Erythroblast (primary cell): ENCODE data around the gene CREM.

Experiments used
- GATA1 ChIP-seq: IDR thresholded peaks from 2 replicates; pipeline ENCODE4 v1.6.1; 2011; ENCODE audit warnings: low read depth, mild to moderate bottlenecking, control low read depth, low read length, moderate library complexity
- POLR2A ChIP-seq: IDR thresholded peaks from 2 replicates; pipeline ENCODE4 v1.6.1; 2011; ENCODE audit warnings: mild to moderate bottlenecking, low read length

DNA sequence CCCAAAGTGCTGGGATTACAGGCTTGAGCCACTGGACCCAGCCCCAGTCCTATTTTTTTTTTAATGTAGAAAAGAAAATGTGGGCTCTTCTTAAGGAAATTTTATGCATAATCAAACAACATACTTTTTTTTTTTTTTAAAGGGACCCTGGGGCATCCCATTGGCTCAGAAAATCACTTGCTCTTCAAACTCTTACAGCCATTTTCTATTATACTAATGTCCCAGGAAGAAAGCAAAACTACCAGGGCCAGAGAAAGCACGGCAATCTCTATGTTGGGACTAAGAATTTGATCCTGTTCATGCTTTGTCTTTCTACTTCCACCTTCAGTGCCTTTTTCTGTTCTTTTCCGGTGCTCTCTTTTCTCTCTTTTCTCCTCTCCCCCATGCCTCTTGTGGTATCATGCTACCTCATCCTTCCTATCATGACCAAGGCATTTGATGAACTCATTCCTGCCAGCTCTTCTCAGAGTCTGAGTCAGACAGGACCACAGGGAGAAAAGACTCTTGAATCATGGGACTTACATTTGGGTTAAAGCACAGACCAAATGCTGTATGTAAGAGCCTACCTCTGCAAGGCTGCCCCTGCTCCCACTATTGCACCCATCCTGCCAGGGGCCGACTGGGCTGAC, 133.2 kb downstream of the CREM start:
- TF ChIP-seq POLR2A = no peak
- TF ChIP-seq GATA1 = no peak
